ENCODE data around the gene MRPL43. TPM values are rescaled to one million over a fixed set of nuclear protein-coding genes. Genes with fewer than 3 reads are reported as not detected.

The MRPL43 gene
- total RNA-seq, 1 experiment from 2014 or later, result 136 TPM

GRCh38 chr10:100978901-100979195, 8.4 kb downstream of the MRPL43 start (continued):
- TF ChIP-seq, protein P1, sequence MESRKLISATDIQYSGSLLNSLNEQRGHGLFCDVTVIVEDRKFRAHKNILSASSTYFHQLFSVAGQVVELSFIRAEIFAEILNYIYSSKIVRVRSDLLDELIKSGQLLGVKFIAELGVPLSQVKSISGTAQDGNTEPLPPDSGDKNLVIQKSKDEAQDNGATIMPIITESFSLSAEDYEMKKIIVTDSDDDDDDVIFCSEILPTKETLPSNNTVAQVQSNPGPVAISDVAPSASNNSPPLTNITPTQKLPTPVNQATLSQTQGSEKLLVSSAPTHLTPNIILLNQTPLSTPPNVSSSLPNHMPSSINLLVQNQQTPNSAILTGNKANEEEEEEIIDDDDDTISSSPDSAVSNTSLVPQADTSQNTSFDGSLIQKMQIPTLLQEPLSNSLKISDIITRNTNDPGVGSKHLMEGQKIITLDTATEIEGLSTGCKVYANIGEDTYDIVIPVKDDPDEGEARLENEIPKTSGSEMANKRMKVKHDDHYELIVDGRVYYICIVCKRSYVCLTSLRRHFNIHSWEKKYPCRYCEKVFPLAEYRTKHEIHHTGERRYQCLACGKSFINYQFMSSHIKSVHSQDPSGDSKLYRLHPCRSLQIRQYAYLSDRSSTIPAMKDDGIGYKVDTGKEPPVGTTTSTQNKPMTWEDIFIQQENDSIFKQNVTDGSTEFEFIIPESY (IDR thresholded peaks at IDR 0.05; ENCODE audit: extremely low read depth, insufficient replicate concordance, low read length), result no peak

GRCh38 chr10:100978121-100978900, 9.0 kb downstream of the MRPL43 start:
- H4K20me1 ChIP-seq (ENCODE audit: insufficient read depth), result no peaks in the 10 kb centered on the region
- TF ChIP-seq FOSL1 (IDR thresholded peaks at IDR 0.05; ENCODE audit: low read depth) (no peak), CBX3 (IDR thresholded peaks at IDR 0.05; ENCODE audit: low read depth) (no peak), ZNF274 (IDR thresholded peaks at IDR 0.05; ENCODE audit: low read depth, low read length) (no peak), SRF (IDR thresholded peaks at IDR 0.05; ENCODE audit: low read depth) (no peak), CEBPB (IDR thresholded peaks at IDR 0.05; ENCODE audit: low read depth) (no peak), RAD21 (IDR thresholded peaks at IDR 0.05; ENCODE audit: low read depth) (no peak), ELF1 (IDR thresholded peaks at IDR 0.05; ENCODE audit: borderline replicate concordance, low read depth) (no peak), EGR1 (IDR thresholded peaks at IDR 0.05; ENCODE audit: low read depth) (no peak), YY1 (IDR thresholded peaks at IDR 0.05; ENCODE audit: extremely low read depth, insufficient replicate concordance, low read depth, low read length) (no peak), POLR2AphosphoS5 (IDR thresholded peaks at IDR 0.05; ENCODE audit: low read depth, low read length) (no peak)
- TF ChIP-seq, protein P2, sequence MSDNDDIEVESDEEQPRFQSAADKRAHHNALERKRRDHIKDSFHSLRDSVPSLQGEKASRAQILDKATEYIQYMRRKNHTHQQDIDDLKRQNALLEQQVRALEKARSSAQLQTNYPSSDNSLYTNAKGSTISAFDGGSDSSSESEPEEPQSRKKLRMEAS (IDR thresholded peaks at IDR 0.05), result no peak
- intact Hi-C loops (cut with micrococcal nuclease), result no loop called here
- peaks cover 3 to 8% of the 10 kb centered on the region in 2 experiments; a peak in 3 of 4 replicates for H3K4me1 ChIP-seq (ENCODE audit: control insufficient read depth in 1 of 2, insufficient read depth in 2 of 2, low read length in 2 of 2)
- H3K9me2 ChIP-seq (ENCODE audit: insufficient read depth), result no peaks in the 10 kb centered on the region
- no peak overlapping the region for H3K4me2 ChIP-seq (ENCODE audit: low read length)
- BruUV-seq (replicated peaks), result no TSS peak
- ChIA-PET RAD21 (ENCODE audit: low non-redundant PET in 1 of 2, low total read pairs in 2 of 2, uncharacterized antibody in 2 of 2, unreplicated experiment in 2 of 2) (no interaction called here), CTCF (no interaction called here), POLR2A (no interaction called here)
- no peak overlapping the region for H3K9ac ChIP-seq (ENCODE audit: low read length)
- no peak overlapping the region for H3K4me3 ChIP-seq (replicated peaks in 1 of 2; ENCODE audit: low read depth in 1 of 2, low read length in 2 of 2)
- H3K9me3 ChIP-seq (ENCODE audit: control insufficient read depth in 1 of 2, insufficient read depth in 1 of 2, low read depth in 1 of 2, low read length in 2 of 2), result no peaks in the 10 kb centered on the region
- no peak for DNase-seq (ENCODE audit: low read depth, low spot score)
- no peaks in the 10 kb centered on the region for H3K27me3 ChIP-seq (ENCODE audit: insufficient read depth, low read length)
- peaks cover 4 to 14% of the 10 kb centered on the region in 2 experiments; a peak in 3 of 4 replicates for H3K36me3 ChIP-seq (ENCODE audit: control insufficient read depth in 1 of 2, insufficient read depth in 2 of 2, low read length in 2 of 2)
- no peaks in the 10 kb centered on the region for H3K79me2 ChIP-seq (ENCODE audit: insufficient read depth, low read length)
- H3K27ac ChIP-seq (ENCODE audit: low read depth, low read length), result no peak overlapping the region
- no peak overlapping the region for H2AFZ ChIP-seq (ENCODE audit: low read depth, low read length, poor library complexity, severe bottlenecking)
- ATAC-seq, result no peak

All from HCT116 (cell line).